Endodermal cell (in vitro differentiated cells): ENCODE data around the gene PLCE1. TPM values are rescaled to one million over a fixed set of nuclear protein-coding genes. Genes with fewer than 3 reads are reported as not detected.

Experiments
- DNase-seq: peaks from one replicate; pipeline ENCODE4 v3.0.0-alpha.2; 2017
- H3K27ac ChIP-seq: 2 replicates; pipeline ENCODE4 v1.5.1; 2013; ENCODE audit warnings: mild to moderate bottlenecking, low read depth, low read length, moderate library complexity
- H3K27me3 ChIP-seq: 2 replicates; pipeline ENCODE4 v1.6.1; 2013; ENCODE audit warnings: mild to moderate bottlenecking, low read length, moderate library complexity; ENCODE audit not compliant: insufficient read depth, control insufficient read depth, poor library complexity, severe bottlenecking
- H3K36me3 ChIP-seq: 2 replicates; pipeline ENCODE4 v1.7.0; 2013; ENCODE audit warnings: mild to moderate bottlenecking, low read length, moderate library complexity; ENCODE audit not compliant: control insufficient read depth, insufficient read depth
- H3K4me1 ChIP-seq: one replicate; pipeline ENCODE4 v1.7.0; 2013; ENCODE audit warnings: low read length; ENCODE audit not compliant: control insufficient read depth, insufficient read depth
- H3K4me3 ChIP-seq: 2 replicates; pipeline ENCODE4 v1.5.1; 2013; ENCODE audit warnings: mild to moderate bottlenecking, low read length, moderate library complexity
- H3K9ac ChIP-seq: 2 replicates; pipeline ENCODE4 v1.6.1; 2013; ENCODE audit warnings: mild to moderate bottlenecking, low read length, moderate library complexity; ENCODE audit not compliant: poor library complexity, severe bottlenecking; ENCODE audit errors: extremely low read depth
- H3K9me3 ChIP-seq: 2 replicates; pipeline ENCODE4 v1.6.1; 2013; ENCODE audit warnings: mild to moderate bottlenecking, low read length, moderate library complexity; ENCODE audit not compliant: control insufficient read depth
- H3K27ac Mint-ChIP-seq: 2 replicates; pipeline ENCODE4 v1.8.0; 2020; ENCODE audit warnings: mixed read lengths
- H3K27me3 Mint-ChIP-seq: 2 replicates; pipeline ENCODE4 v1.8.0; 2021; ENCODE audit warnings: mild to moderate bottlenecking, mixed read lengths; ENCODE audit not compliant: insufficient read depth
- H3K36me3 Mint-ChIP-seq: 2 replicates; pipeline ENCODE4 v1.8.0; 2020; ENCODE audit warnings: low read depth, mixed read lengths
- H3K4me1 Mint-ChIP-seq: 2 replicates; pipeline ENCODE4 v1.8.0; 2020; ENCODE audit warnings: mixed read lengths
- H3K4me3 Mint-ChIP-seq: 2 replicates; pipeline ENCODE4 v1.8.0; 2020; ENCODE audit warnings: mild to moderate bottlenecking, moderate library complexity, mixed read lengths
- H3K9me3 Mint-ChIP-seq: 2 replicates; pipeline ENCODE4 v1.8.0; 2020; ENCODE audit warnings: mild to moderate bottlenecking, mixed read lengths
- CTCF ChIP-seq: fragments of 200-600 bp; sonication (generic); conservative IDR thresholded peaks from 2 replicates; pipeline ENCODE4 v1.5.0; 2021; ENCODE audit warnings: antibody characterized with exemption, mild to moderate bottlenecking
- WGBS, 2 experiments: methylation state at CpG; one replicate each; pipeline versions ENCODE4 v1.1.5 to v1.1.7; 2013; ENCODE audit warnings: missing lambda C conversion rate in 2 of 2, mixed read lengths in 1 of 2; ENCODE audit not compliant: insufficient coverage in 1 of 2, insufficient read length in 1 of 2; 5-methylcytosine and 5-hydroxymethylcytosine counted together
- total RNA-seq, 2 donors: library from RNA; stranded (reverse); fragmentation: NEBNext Ultra II Directional in 1 of 2; extraction: Animal tissue kit (Norgen Biotek cat#: 25700) in 1 of 2; gene quantifications; 2 replicates in 1 of 2; 3 replicates in 1 of 2; pipeline ENCODE4 v1.2.1, GENCODE V29; 2021

The PLCE1 gene
- total RNA-seq, 2 donors from 2014 or later = 13.1 to 14.3 TPM

GRCh38 chr10:94008526-94008925 lies 14.8 kb downstream of the PLCE1 start:
- Histone ChIP-seq H3K9ac (no peak overlapping the region), H3K27me3 (no peaks in the 10 kb centered on the region), H3K36me3 (peaks cover 30% of the 10 kb centered on the region), H3K27ac (no peak overlapping the region), H3K9me3 (peaks cover 27% of the 10 kb centered on the region), H3K4me1 (peaks cover 6% of the 10 kb centered on the region), H3K4me3 (peak overlapping the region; percentile 67)
- peaks cover 24% of the 10 kb centered on the region for H3K9me3 Mint-ChIP-seq
- H3K4me1 Mint-ChIP-seq = peaks cover 28% of the 10 kb centered on the region
- no peak for DNase-seq
- H3K36me3 Mint-ChIP-seq = peaks cover 24% of the 10 kb centered on the region
- TF ChIP-seq CTCF = no peak
- no peak overlapping the region for H3K4me3 Mint-ChIP-seq
- H3K27ac Mint-ChIP-seq = no peak overlapping the region
- H3K27me3 Mint-ChIP-seq = peaks cover 6% of the 10 kb centered on the region
- 92 to 96% methylated on average over 1 to 2 of the region's 2 CpGs for WGBS, 2 experiments

- peaks cover 25% of the 10 kb centered on the region for H3K4me1 Mint-ChIP-seq
- no peak for DNase-seq
- Histone ChIP-seq H3K9ac (no peak overlapping the region), H3K36me3 (peaks cover 30% of the 10 kb centered on the region), H3K27me3 (no peaks in the 10 kb centered on the region), H3K9me3 (peaks cover 27% of the 10 kb centered on the region), H3K27ac (no peak overlapping the region), H3K4me3 (peak overlapping the region; percentile 67), H3K4me1 (peaks cover 6% of the 10 kb centered on the region)
- no peak for TF ChIP-seq CTCF
- peaks cover 3% of the 10 kb centered on the region for H3K27me3 Mint-ChIP-seq
- peaks cover 24% of the 10 kb centered on the region for H3K9me3 Mint-ChIP-seq
- no peak overlapping the region for H3K27ac Mint-ChIP-seq
- H3K4me3 Mint-ChIP-seq = no peak overlapping the region
- WGBS, 2 experiments = 88 to 99% methylated on average over 2 of the region's 2 CpGs
- peaks cover 21% of the 10 kb centered on the region for H3K36me3 Mint-ChIP-seq
Observed at GRCh38 chr10:94010116-94010515, 16.4 kb downstream of the PLCE1 start.

GRCh38 chr10:94010886-94011285 lies 17.2 kb downstream of the PLCE1 start:
- no peak for TF ChIP-seq CTCF
- Mint-ChIP-seq H3K4me1 (peaks cover 19% of the 10 kb centered on the region), H3K9me3 (peaks cover 24% of the 10 kb centered on the region), H3K36me3 (peaks cover 21% of the 10 kb centered on the region), H3K4me3 (no peak overlapping the region), H3K27ac (no peak overlapping the region), H3K27me3 (peaks cover 3% of the 10 kb centered on the region)
- no peak overlapping the region for H3K27ac ChIP-seq
- peaks cover 27% of the 10 kb centered on the region for H3K9me3 ChIP-seq
- H3K4me1 ChIP-seq = peaks cover 4% of the 10 kb centered on the region
- peak overlapping the region; percentile 67 for H3K4me3 ChIP-seq
- H3K9ac ChIP-seq = no peak overlapping the region
- no peak for DNase-seq
- H3K36me3 ChIP-seq = peaks cover 30% of the 10 kb centered on the region
- H3K27me3 ChIP-seq = no peaks in the 10 kb centered on the region
